GM19240 (cell line): Measurements from ENCODE around the gene PRORP.
"Not testable (repeated sequence)": the region's sequence is repeated elsewhere in the genome, so short reads cannot be mapped to it uniquely, and the experiment has no call there.

Experiments
- DNase-seq: peaks from one replicate; pipeline ENCODE4 v3.0.0; 2011; ENCODE audit warnings: low spot score; ENCODE audit not compliant: insufficient read length

Gene PRORP

GRCh38 chr14:35134329-35135123 lies 12.2 kb downstream of the PRORP start:
- no peak for DNase-seq

DNA sequence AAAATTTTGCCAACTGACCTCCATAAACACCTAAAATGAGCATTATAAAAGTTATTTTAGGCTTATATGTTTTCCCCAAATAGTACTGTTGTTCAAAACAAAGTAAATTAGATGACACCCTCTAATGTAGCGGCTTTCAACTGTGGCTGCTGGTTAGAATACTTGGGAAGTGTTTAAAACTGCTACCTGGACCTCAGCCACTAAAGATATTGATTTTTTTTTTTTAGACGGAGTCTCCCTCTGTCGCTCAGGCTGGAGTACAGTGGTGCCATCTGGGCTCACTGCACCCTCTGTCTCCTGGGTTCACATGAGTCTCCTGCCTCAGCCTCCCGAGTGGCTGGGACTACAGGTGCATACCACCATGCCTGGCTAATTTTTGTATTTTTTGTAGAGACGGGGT lies 16.2 kb downstream of the PRORP start:
- no peak for DNase-seq

GRCh38 chr14:35140718-35141581 lies 18.6 kb downstream of the PRORP start:
- DNase-seq, result no peak

DNA sequence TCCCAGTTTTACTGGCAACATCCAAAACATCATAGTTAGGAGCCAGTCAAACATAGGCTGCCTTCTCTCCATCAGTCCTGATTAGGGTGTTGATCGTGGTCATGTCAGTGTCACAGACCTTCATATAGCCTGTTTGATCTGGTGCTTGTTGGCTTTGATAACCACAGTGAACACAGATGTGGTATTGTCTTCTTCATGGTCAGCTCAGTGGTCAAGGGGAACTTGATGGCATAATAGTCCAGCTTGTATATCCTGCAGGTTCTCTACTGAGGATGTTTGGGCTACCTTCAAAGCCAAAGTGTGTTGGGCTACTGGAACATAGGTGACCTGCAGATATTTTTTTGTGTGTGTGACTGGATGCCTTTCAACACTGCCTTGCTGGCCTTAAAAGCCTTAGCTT lies 21.7 kb downstream of the PRORP start:
- no peak for DNase-seq

GRCh38 chr14:35146711-35147149 lies 24.4 kb downstream of the PRORP start:
- DNase-seq, result no peak

DNA sequence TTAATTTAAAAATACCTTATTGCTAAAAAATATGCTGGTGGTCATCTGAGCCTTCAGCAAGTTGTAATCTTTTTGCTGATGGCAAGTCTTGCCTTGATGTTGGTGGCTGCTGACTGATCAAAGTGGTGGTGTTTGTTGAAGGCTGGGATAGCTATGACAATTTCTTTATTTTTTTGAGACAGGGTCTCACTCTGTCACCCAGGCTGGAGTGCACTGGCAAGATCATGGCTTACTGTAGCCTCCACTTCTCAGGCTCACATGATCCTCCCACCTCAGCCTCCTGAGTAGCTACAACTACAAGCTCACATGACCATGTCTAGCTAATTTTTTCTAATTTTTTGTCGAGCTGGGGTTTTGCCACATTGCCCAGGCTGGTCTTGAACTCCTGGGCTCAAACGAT lies 24.8 kb downstream of the PRORP start:
- DNase-seq, result no peak

DNA sequence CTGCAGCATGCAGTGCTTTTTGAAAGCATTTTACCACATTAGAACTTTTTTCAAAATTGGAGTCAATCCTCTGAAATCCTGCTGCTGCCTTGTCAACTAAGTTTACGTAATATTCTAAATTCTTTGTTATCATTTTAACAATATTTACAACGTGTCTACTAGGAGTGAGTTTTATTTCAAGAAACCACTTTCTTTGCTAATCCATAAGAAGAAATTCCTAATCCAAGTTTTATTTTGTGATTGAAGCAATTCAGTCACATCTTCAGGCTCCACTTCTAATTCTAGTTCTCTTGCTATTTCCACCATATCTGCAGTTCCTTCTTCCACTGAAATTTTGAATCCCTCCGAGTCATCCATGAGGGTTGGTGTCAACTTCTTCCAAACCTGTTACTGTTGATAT lies 25.4 kb downstream of the PRORP start:
- no peak for DNase-seq

- no peak for DNase-seq
These were observed 26.9 kb downstream of the PRORP start for GRCh38 chr14:35149239-35149638.

DNA sequence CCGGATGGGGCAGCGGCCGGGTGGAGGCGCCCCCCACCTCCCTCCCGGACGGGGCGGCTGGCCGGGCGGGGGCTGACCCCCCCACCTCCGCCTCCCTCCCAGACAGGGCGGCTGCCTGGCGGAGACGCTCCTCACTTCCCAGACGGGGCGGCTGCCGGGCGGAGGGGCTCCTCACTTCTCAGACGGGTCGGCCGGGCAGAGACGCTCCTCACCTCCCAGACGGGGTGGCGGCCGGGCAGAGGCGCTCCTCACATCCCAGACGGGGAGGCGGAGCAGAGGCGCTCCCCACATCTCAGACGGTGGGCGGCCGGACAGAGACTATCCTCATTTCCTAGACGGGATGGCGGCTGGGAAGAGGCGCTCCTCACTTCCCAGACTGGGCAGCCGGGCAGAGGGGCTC lies 30.2 kb downstream of the PRORP start:
- not testable (repeated sequence) for DNase-seq

GRCh38 chr14:35154016-35154415 lies 31.7 kb downstream of the PRORP start:
- no peak for DNase-seq

GRCh38 chr14:35155962-35156361 lies 33.6 kb downstream of the PRORP start:
- DNase-seq, result no peak

- DNase-seq, result no peak
These were observed 36.1 kb downstream of the PRORP start for GRCh38 chr14:35158491-35158890.

GRCh38 chr14:35158951-35159653 lies 36.8 kb downstream of the PRORP start:
- DNase-seq, result no peak

GRCh38 chr14:35159742-35160409 lies 37.5 kb downstream of the PRORP start:
- no peak for DNase-seq

DNA sequence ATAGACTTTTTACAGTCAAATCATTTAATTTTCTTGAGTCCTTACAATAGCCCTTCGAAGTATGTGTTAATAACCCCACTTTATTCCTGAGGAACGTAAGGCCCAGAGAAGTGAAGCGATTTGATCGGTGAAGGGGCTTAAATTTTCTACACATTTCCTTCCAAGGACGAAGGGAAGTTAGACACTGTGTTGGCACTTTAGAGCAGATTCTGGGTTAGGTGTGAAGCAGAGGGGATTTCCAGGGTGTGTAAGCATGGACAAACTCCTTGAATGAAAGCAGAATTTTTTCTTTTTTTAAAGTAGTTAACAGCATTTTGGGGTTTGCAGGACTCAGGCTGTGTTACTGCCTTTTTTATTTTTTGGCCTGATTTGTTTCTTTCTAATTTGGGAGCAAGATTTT lies 38.9 kb downstream of the PRORP start:
- no peak for DNase-seq

DNA sequence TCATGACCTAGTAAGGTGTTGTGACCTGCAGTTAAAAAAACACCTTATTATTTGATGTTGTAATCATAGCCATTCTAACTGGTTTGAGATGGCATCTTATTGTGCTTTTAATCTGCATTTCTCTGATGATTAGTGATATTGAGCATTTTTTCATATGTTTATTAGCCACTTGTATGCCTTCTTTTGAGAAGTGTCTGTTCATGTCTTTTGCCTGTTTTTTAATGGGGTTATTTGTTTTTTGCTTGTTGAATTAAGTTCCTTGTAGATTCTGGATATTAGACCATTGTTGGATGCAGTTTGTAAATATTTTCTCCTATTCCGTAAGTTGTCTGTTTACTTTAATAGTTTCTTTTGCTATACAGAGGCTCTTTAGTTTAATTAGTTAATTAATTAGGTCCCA lies 41.0 kb downstream of the PRORP start:
- DNase-seq, result no peak

DNA sequence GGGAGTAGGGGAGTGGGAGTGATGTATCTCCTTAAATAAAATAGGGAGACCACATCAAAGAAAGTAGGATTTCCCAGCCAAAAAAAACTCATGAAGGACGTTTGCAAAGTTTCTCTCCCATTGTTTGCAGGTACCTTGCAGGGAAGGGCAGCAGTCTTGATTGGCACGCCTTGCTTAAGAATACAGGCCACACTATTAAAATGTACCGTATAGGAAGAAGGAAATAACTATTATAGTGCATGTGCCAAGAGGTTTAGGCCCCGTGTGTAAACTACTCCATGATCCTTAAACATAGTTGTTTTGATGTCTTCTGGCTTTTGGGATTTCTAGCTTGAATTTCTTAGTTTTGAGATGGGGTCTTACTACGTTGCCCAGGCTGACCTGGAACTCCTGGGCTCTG lies 42.5 kb downstream of the PRORP start:
- DNase-seq, result no peak

- no peak for DNase-seq
These were observed 45.1 kb downstream of the PRORP start for GRCh38 chr14:35167496-35167895.
